PC-3 (cell line): ENCODE results near the gene GLT6D1. TPM values are rescaled to one million over a fixed set of nuclear protein-coding genes. Genes with fewer than 3 reads are reported as not detected.

Experiments
- ATAC-seq: fragments of 200-7000 bp; cut with Tn5 transposase; 2 replicates; pipeline ENCODE4 v1.9.1; 2020; ENCODE audit warnings: mild to moderate bottlenecking, moderate library complexity
- BruUV-seq: library from RNA; stranded (reverse); fragments of 400-500 nt; replicated peaks from 2 replicates; lab custom pipeline; 2021; lab: Mats Ljungman, UMichigan
- CTCF ChIA-PET: fragments of 300-600 bp; sonication (Branson Sonifier 250); formaldehyde crosslinking; loops from one replicate; lab custom pipeline; 2022; ENCODE audit warnings: antibody characterized with exemption; lab: Charles Lee
- POLR2A ChIA-PET: fragments of 300-600 bp; sonication (Branson Sonifier 250); formaldehyde crosslinking; loops from one replicate; lab custom pipeline; 2022; ENCODE audit warnings: antibody characterized with exemption; ENCODE audit not compliant: unreplicated experiment; lab: Charles Lee
- DNase-seq: peaks from one replicate; pipeline ENCODE4 v3.0.0-alpha.2; 2015
- H2AFZ ChIP-seq: fragments of 300-600 bp; sonication (generic); 2 replicates; pipeline ENCODE4 v1.6.0; 2016; ENCODE audit warnings: antibody characterized with exemption, low read length
- H3F3A ChIP-seq: fragments of 300-600 bp; sonication (generic); one replicate; pipeline ENCODE4 v1.6.0; 2017; ENCODE audit warnings: antibody characterized with exemption, low read length, control low read depth, mild to moderate bottlenecking; ENCODE audit not compliant: unreplicated experiment
- H3K27ac ChIP-seq: fragments of 300-600 bp; sonication (generic); 2 replicates; pipeline ENCODE4 v1.5.1; 2016; ENCODE audit warnings: mild to moderate bottlenecking, low read length
- H3K27me3 ChIP-seq: fragments of 300-600 bp; sonication (generic); 2 replicates; pipeline ENCODE4 v1.6.1; 2016; ENCODE audit warnings: low read length, mixed read lengths
- H3K36me3 ChIP-seq: fragments of 300-600 bp; sonication (generic); 2 replicates; pipeline ENCODE4 v1.6.1; 2016; ENCODE audit warnings: low read depth, mixed run types, low read length, mixed read lengths
- H3K4me1 ChIP-seq: fragments of 300-600 bp; sonication (generic); 2 replicates; pipeline ENCODE4 v1.5.1; 2016; ENCODE audit warnings: low read length; ENCODE audit not compliant: insufficient read depth
- H3K4me2 ChIP-seq: fragments of 300-600 bp; sonication (generic); 2 replicates; pipeline ENCODE4 v1.6.0; 2016; ENCODE audit warnings: low read length
- H3K4me3 ChIP-seq: fragments of 300-600 bp; sonication (generic); 2 replicates; pipeline ENCODE4 v1.5.1; 2016; ENCODE audit warnings: mild to moderate bottlenecking, low read length, mixed read lengths
- H3K79me2 ChIP-seq: fragments of 300-600 bp; sonication (generic); 2 replicates; pipeline ENCODE4 v1.6.1; 2017; ENCODE audit warnings: low read length, mixed read lengths
- H3K9ac ChIP-seq: fragments of 300-600 bp; sonication (generic); 2 replicates; pipeline ENCODE4 v1.6.0; 2016; ENCODE audit warnings: mild to moderate bottlenecking, low read length
- H3K9me2 ChIP-seq: fragments of 300-600 bp; sonication (generic); replicated peaks from 2 replicates; pipeline ENCODE4 v1.6.1; 2016; ENCODE audit warnings: mixed run types, low read length, mixed read lengths
- H3K9me3 ChIP-seq: fragments of 300-600 bp; sonication (generic); 2 replicates; pipeline ENCODE4 v1.6.1; 2016; ENCODE audit warnings: low read length, mixed read lengths
- H4K20me1 ChIP-seq: fragments of 300-600 bp; sonication (generic); 2 replicates; pipeline ENCODE4 v1.6.1; 2016; ENCODE audit warnings: low read length, mixed read lengths
- CTCF ChIP-seq: fragments of 300-600 bp; sonication (generic); conservative IDR thresholded peaks from 2 replicates; pipeline ENCODE4 v1.5.1; 2017; ENCODE audit warnings: antibody characterized with exemption, low read depth, mild to moderate bottlenecking, low read length
- EZH2 ChIP-seq: fragments of 300-600 bp; sonication (generic); IDR thresholded peaks from one replicate; pipeline ENCODE4 v1.6.1; 2017; ENCODE audit warnings: antibody characterized with exemption, mild to moderate bottlenecking, low read length; ENCODE audit not compliant: unreplicated experiment
- EZH2phosphoT487 ChIP-seq: fragments of 300-600 bp; sonication (generic); IDR thresholded peaks from 2 replicates; pipeline ENCODE4 v1.6.1; 2018; ENCODE audit warnings: mild to moderate bottlenecking, antibody characterized with exemption, low read length, borderline replicate concordance
- intact Hi-C: fragments of 100-400 bp; cut with micrococcal nuclease; formaldehyde crosslinking; loops from 2 replicates; pipeline ENCODE4 v1.9.0; 2023
- total RNA-seq: library from RNA; depleted of rRNA; stranded (reverse); fragments of >200 nt; gene quantifications from 2 replicates; pipeline ENCODE4 v1.2.3, GENCODE V29; 2014

Gene GLT6D1
- total RNA-seq, 1 experiment from 2014 or later = not detected

GRCh38 chr9:135577256-135577655 lies 62.1 kb downstream of the GLT6D1 start:
- Histone ChIP-seq H2AFZ (no peak overlapping the region), H3F3A (no peaks in the 10 kb centered on the region), H3K79me2 (no peaks in the 10 kb centered on the region), H3K4me1 (no peaks in the 10 kb centered on the region), H3K4me2 (no peak overlapping the region), H3K9me2 (no peaks in the 10 kb centered on the region), H4K20me1 (no peaks in the 10 kb centered on the region), H3K9me3 (no peaks in the 10 kb centered on the region), H3K9ac (no peak overlapping the region), H3K4me3 (no peak overlapping the region), H3K27me3 (no peaks in the 10 kb centered on the region; the same call in 1 of the 2 replicates), H3K36me3 (no peaks in the 10 kb centered on the region), H3K27ac (no peak overlapping the region)
- BruUV-seq = no TSS peak
- ChIA-PET POLR2A (no interaction called here), CTCF (no interaction called here)
- no peak for ATAC-seq
- TF ChIP-seq CTCF (no peak), EZH2phosphoT487 (no peak), EZH2 (no peak)
- no peak for DNase-seq
- intact Hi-C loops = no loop called here

GRCh38 chr9:135575995-135576631 lies 63.2 kb downstream of the GLT6D1 start:
- Histone ChIP-seq H3K4me3 (no peak overlapping the region), H3K27me3 (no peaks in the 10 kb centered on the region; the same call in 1 of the 2 replicates), H3K4me1 (no peaks in the 10 kb centered on the region), H3K27ac (no peak overlapping the region), H2AFZ (no peak overlapping the region), H3F3A (no peaks in the 10 kb centered on the region), H3K79me2 (no peaks in the 10 kb centered on the region), H4K20me1 (no peaks in the 10 kb centered on the region), H3K36me3 (no peaks in the 10 kb centered on the region), H3K9ac (no peak overlapping the region), H3K4me2 (no peak overlapping the region), H3K9me3 (no peaks in the 10 kb centered on the region), H3K9me2 (no peaks in the 10 kb centered on the region)
- no TSS peak for BruUV-seq
- ChIA-PET CTCF (no interaction called here), POLR2A (no interaction called here)
- TF ChIP-seq EZH2phosphoT487 = no peak
- TF ChIP-seq CTCF = no peak
- TF ChIP-seq EZH2 = no peak
- no peak for ATAC-seq
- no peak for DNase-seq
- intact Hi-C loops = no loop called here

GRCh38 chr9:135574943-135575342 lies 64.4 kb downstream of the GLT6D1 start:
- Histone ChIP-seq H3K36me3 (no peaks in the 10 kb centered on the region), H3K4me3 (no peak overlapping the region), H3F3A (no peaks in the 10 kb centered on the region), H3K27me3 (no peaks in the 10 kb centered on the region; the same call in 1 of the 2 replicates), H3K27ac (no peak overlapping the region), H3K4me2 (no peak overlapping the region), H3K9ac (no peak overlapping the region), H2AFZ (no peak overlapping the region), H4K20me1 (no peaks in the 10 kb centered on the region), H3K9me2 (no peaks in the 10 kb centered on the region), H3K79me2 (no peaks in the 10 kb centered on the region), H3K4me1 (no peaks in the 10 kb centered on the region), H3K9me3 (no peaks in the 10 kb centered on the region)
- POLR2A ChIA-PET = no interaction called here
- CTCF ChIA-PET = no interaction called here
- no peak for TF ChIP-seq EZH2phosphoT487
- TF ChIP-seq EZH2 = no peak
- no peak for TF ChIP-seq CTCF
- no TSS peak for BruUV-seq
- intact Hi-C loops = no loop called here
- ATAC-seq = no peak
- DNase-seq = no peak
